Ovary (tissue), 9 donors: Measurements from ENCODE around the gene ANKZF1. TPM values are rescaled to one million over a fixed set of nuclear protein-coding genes. Genes with fewer than 3 reads are reported as not detected.

ENCODE experiments used
- DNase-seq, 5 donors: peaks; one replicate each; pipeline ENCODE4 v3.0.0-alpha.2; 2019 to 2020
- H3K27ac ChIP-seq, 2 donors: fragments of 200-600 bp; one replicate each; pipeline versions ENCODE4 v1.5.1 to v1.8.0; 2019 to 2022
- H3K27me3 ChIP-seq: fragments of 200-600 bp; one replicate; pipeline ENCODE4 v1.8.0; 2022
- H3K36me3 ChIP-seq: fragments of 200-600 bp; sonication (generic); one replicate; pipeline ENCODE4 v1.5.1; 2019
- H3K4me1 ChIP-seq: one replicate; pipeline ENCODE4 v1.8.1; 2013; ENCODE audit warnings: mild to moderate bottlenecking, moderate library complexity; ENCODE audit not compliant: insufficient read depth
- H3K4me3 ChIP-seq: fragments of 200-600 bp; sonication (generic); one replicate; pipeline ENCODE4 v1.5.1; 2017
- H3K9me3 ChIP-seq, 2 donors: fragments of 200-600 bp in 1 of 2; sonication (generic) in 1 of 2; one replicate each; pipeline versions ENCODE4 v1.5.1 to v1.8.1; 2013 to 2019; ENCODE audit warnings: mild to moderate bottlenecking in 1 of 2, moderate library complexity in 1 of 2
- EP300 ChIP-seq: sonication (generic); formaldehyde crosslinking; IDR thresholded peaks from one replicate; pipeline ENCODE4 v1.6.1; 2017; ENCODE audit warnings: antibody characterized with exemption
- POLR2A ChIP-seq: fragments of 450-650 bp; IDR thresholded peaks from one replicate; pipeline ENCODE4 v1.6.1; 2017; ENCODE audit warnings: antibody characterized with exemption, mild to moderate bottlenecking, moderate library complexity
- WGBS, 3 donors: extraction: QIAGEN DNeasy Blood & Tissue Kit in 1 of 3; methylation state at CpG; one replicate each; pipeline versions ENCODE4 v1.1.5 to v1.1.7; 2013 to 2017; 5-methylcytosine and 5-hydroxymethylcytosine counted together
- intact Hi-C, 4 donors: fragments of 100-400 bp; cut with DNase I; formaldehyde crosslinking; loops; one replicate each; pipeline versions ENCODE4 v1.11.0 to v1.15.1; 2022 to 2023
- polyA plus RNA-seq, 2 donors: library from polyadenylated mRNA; stranded (reverse); fragments of 200-250 nt in 1 of 2; fragments of 350-450 nt in 1 of 2; fragmentation: Illumina TruSeq in 1 of 2; extraction: RNeasy Lipid Tissue Mini Kit (QIAGEN cat#74804) in 1 of 2; gene quantifications; one replicate each; pipeline ENCODE4 v1.2.3, GENCODE V29; 2013 to 2014
- total RNA-seq, 7 donors: library from RNA; depleted of rRNA in 2 of 7; stranded (reverse); fragments of >200 nt in 2 of 7; fragmentation: NEBNext Ultra II Directional in 3 of 7; extraction: Animal tissue kit (Norgen Biotek cat#: 25700) in 3 of 7; gene quantifications; one replicate each; pipeline versions ENCODE4 v1.1.0 to v1.2.4, GENCODE V29; 2016 to 2023
- TF ChIP-seq, protein P1 (sequence below), 3 donors: fragments of 450-650 bp in 2 of 3; fragments of 200-600 bp in 1 of 3; IDR thresholded peaks; one replicate each; pipeline versions ENCODE4 v1.5.1 to v1.8.0; 2016 to 2022; ENCODE audit warnings: antibody characterized with exemption in 3 of 3, mild to moderate bottlenecking in 1 of 3
- donor health status: DM: no; HTN: no; CAD: no; lungs with moderate emphysema.
- donor health status: DM: no; HTN: no; CAD: no.
- donor health status: Bipolar disorder and iron deficiency.
- donor health status: DM: yes; HTN: yes; CAD: no.
- donor health status: DM: no; HTN: no; CAD: no.
- donor health status: DM: yes; HTN: yes; CAD: no.

Gene ANKZF1
- total and polyA plus RNA-seq, 9 donors = 33.1 to 60.2 (median 39.0) TPM

DNA sequence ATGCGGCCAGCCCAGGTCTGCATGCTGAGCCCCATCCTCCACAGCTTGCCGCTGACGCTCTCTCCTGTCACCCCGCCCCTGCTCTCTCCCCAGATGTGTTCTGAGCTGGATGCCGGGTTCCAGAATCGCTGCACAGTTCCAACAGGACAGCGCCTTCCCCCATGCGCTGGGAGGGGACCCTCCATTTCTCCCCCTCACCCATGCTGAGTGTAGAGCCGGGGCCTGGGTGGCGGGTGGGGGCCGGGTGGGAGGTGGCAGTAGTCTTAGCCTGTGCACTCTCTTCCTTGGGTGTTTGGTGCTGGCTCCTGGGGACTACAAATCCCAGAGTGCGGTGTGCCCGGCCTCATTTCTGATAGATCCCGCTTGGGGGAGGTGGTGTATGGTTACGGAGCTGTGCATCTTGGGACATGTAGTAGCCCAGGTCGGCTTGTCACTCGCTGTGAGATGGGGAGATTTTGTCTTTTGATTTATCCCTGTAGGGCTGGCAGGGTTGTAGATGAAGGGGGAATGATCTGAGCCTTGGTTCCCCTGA, 56.4 kb downstream of the ANKZF1 start:
- TF ChIP-seq POLR2A (no peak), EP300 (no peak)
- TF ChIP-seq, protein P1, sequence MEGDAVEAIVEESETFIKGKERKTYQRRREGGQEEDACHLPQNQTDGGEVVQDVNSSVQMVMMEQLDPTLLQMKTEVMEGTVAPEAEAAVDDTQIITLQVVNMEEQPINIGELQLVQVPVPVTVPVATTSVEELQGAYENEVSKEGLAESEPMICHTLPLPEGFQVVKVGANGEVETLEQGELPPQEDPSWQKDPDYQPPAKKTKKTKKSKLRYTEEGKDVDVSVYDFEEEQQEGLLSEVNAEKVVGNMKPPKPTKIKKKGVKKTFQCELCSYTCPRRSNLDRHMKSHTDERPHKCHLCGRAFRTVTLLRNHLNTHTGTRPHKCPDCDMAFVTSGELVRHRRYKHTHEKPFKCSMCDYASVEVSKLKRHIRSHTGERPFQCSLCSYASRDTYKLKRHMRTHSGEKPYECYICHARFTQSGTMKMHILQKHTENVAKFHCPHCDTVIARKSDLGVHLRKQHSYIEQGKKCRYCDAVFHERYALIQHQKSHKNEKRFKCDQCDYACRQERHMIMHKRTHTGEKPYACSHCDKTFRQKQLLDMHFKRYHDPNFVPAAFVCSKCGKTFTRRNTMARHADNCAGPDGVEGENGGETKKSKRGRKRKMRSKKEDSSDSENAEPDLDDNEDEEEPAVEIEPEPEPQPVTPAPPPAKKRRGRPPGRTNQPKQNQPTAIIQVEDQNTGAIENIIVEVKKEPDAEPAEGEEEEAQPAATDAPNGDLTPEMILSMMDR (IDR thresholded peaks at IDR 0.05) = no peak
- Histone ChIP-seq H3K9me3 (no peaks in the 10 kb centered on the region), H3K27ac (peak overlapping the region; percentile 71 to 90), H3K4me1 (peaks cover 11% of the 10 kb centered on the region), H3K4me3 (no peak overlapping the region), H3K36me3 (no peaks in the 10 kb centered on the region), H3K27me3 (no peaks in the 10 kb centered on the region)
- 43 to 59% (median 48%) methylated on average over 11 to 17 of the region's 17 CpGs for WGBS, 3 donors
- intact Hi-C loops = no loop called here
- peak; percentile 60 to 76 (median 70) for DNase-seq

Other genes with a start within 250 kb of the ANKZF1 start
- under 1 TPM in 2 of 7 donors, not detected in 5; 0.11 to 0.13 TPM for gene FEV, start 244.6 kb upstream of the ANKZF1 start, total RNA-seq
- gene FEV, start 244.6 kb upstream of the ANKZF1 start, polyA plus RNA-seq = not detected
- not detected for gene CRYBA2, start 236.4 kb upstream of the ANKZF1 start, total RNA-seq
- not detected for gene CRYBA2, start 236.4 kb upstream of the ANKZF1 start, polyA plus RNA-seq
- 10 to 100 TPM in 1 of 7 donors, 1 to 10 TPM in 1, under 1 TPM in 3, not detected in 2; 0.82 to 19.6 (median 0.95) TPM for gene CFAP65, start 188.3 kb upstream of the ANKZF1 start, total RNA-seq
- gene CFAP65, start 188.3 kb upstream of the ANKZF1 start, polyA plus RNA-seq = under 1 TPM in 1 of 2 donors, not detected in 1; 0.04 TPM
- gene IHH, start 168.9 kb upstream of the ANKZF1 start, total RNA-seq = under 1 TPM in 3 of 7 donors, not detected in 4; 0.15 to 0.80 (median 0.36) TPM
- gene IHH, start 168.9 kb upstream of the ANKZF1 start, polyA plus RNA-seq = 1 to 10 TPM in 1 of 2 donors, under 1 TPM in 1; 0.12 to 1.6 TPM
- gene NHEJ1, start 69.0 kb upstream of the ANKZF1 start, total RNA-seq = 10 to 100 TPM; 14.7 to 19.1 (median 17.1) TPM
- 10 to 100 TPM; 10.8 to 23.1 TPM for gene NHEJ1, start 69.0 kb upstream of the ANKZF1 start, polyA plus RNA-seq
- gene SLC23A3, start 59.8 kb upstream of the ANKZF1 start, total RNA-seq = 1 to 10 TPM in 6 of 7 donors, under 1 TPM in 1; 0.84 to 4.5 (median 1.7) TPM
- gene SLC23A3, start 59.8 kb upstream of the ANKZF1 start, polyA plus RNA-seq = 1 to 10 TPM in 1 of 2 donors, under 1 TPM in 1; 0.81 to 1.1 TPM
- gene CNPPD1, start 52.9 kb upstream of the ANKZF1 start, total RNA-seq = 10 to 100 TPM; 29.7 to 68.2 (median 62.8) TPM
- 10 to 100 TPM; 27.1 to 46.7 TPM for gene CNPPD1, start 52.9 kb upstream of the ANKZF1 start, polyA plus RNA-seq
- gene RETREG2, start 51.5 kb upstream of the ANKZF1 start, total RNA-seq = 100 to 1,000 TPM in 3 of 7 donors, 10 to 100 TPM in 4; 40.9 to 106 (median 95.6) TPM
- gene RETREG2, start 51.5 kb upstream of the ANKZF1 start, polyA plus RNA-seq = 100 to 1,000 TPM in 1 of 2 donors, 10 to 100 TPM in 1; 74.4 to 110 TPM
- gene ZFAND2B, start 23.0 kb upstream of the ANKZF1 start, total RNA-seq = 10 to 100 TPM; 22.4 to 45.6 (median 33.9) TPM
- 10 to 100 TPM; 14.3 to 31.1 TPM for gene ZFAND2B, start 23.0 kb upstream of the ANKZF1 start, polyA plus RNA-seq
- 10 to 100 TPM; 12.0 to 64.5 (median 37.2) TPM for gene ABCB6, start 10.8 kb upstream of the ANKZF1 start, total RNA-seq
- 10 to 100 TPM; 26.3 to 33.3 TPM for gene ABCB6, start 10.8 kb upstream of the ANKZF1 start, polyA plus RNA-seq
- 10 to 100 TPM; 22.6 to 44.6 (median 32.6) TPM for gene ATG9A, start 170 bp upstream of the ANKZF1 start, total RNA-seq
- gene ATG9A, start 170 bp upstream of the ANKZF1 start, polyA plus RNA-seq = 10 to 100 TPM; 29.7 to 46.3 TPM
- 10 to 100 TPM in 6 of 7 donors, 1 to 10 TPM in 1; 5.7 to 20.3 (median 13.9) TPM for gene GLB1L, start 15.6 kb downstream of the ANKZF1 start, total RNA-seq
- 10 to 100 TPM; 12.8 to 19.6 TPM for gene GLB1L, start 15.6 kb downstream of the ANKZF1 start, polyA plus RNA-seq
- 10 to 100 TPM; 12.4 to 24.8 (median 17.9) TPM for gene STK16, start 15.7 kb downstream of the ANKZF1 start, total RNA-seq
- gene STK16, start 15.7 kb downstream of the ANKZF1 start, polyA plus RNA-seq = 10 to 100 TPM; 19.1 to 29.4 TPM
- 10 to 100 TPM in 1 of 7 donors, 1 to 10 TPM in 1, under 1 TPM in 3, not detected in 2; 0.27 to 13.2 (median 0.83) TPM for gene TUBA4B, start 23.4 kb downstream of the ANKZF1 start, total RNA-seq
- gene TUBA4B, start 23.4 kb downstream of the ANKZF1 start, polyA plus RNA-seq = under 1 TPM; 0.18 to 0.34 TPM
- gene TUBA4A, start 24.1 kb downstream of the ANKZF1 start, total RNA-seq = 10 to 100 TPM in 6 of 7 donors, 1 to 10 TPM in 1; 8.4 to 53.6 (median 16.5) TPM
- 10 to 100 TPM in 1 of 2 donors, 1 to 10 TPM in 1; 7.9 to 42.2 TPM for gene TUBA4A, start 24.1 kb downstream of the ANKZF1 start, polyA plus RNA-seq
- gene DNAJB2, start 49.6 kb downstream of the ANKZF1 start, total RNA-seq = 100 to 1,000 TPM in 1 of 7 donors, 10 to 100 TPM in 6; 34.0 to 101 (median 85.7) TPM
- 10 to 100 TPM; 77.9 to 87.5 TPM for gene DNAJB2, start 49.6 kb downstream of the ANKZF1 start, polyA plus RNA-seq
- gene PTPRN, start 79.6 kb downstream of the ANKZF1 start, total RNA-seq = 1 to 10 TPM in 3 of 7 donors, under 1 TPM in 3, not detected in 1; 0.12 to 2.3 (median 0.82) TPM
- 1 to 10 TPM in 1 of 2 donors, under 1 TPM in 1; 0.08 to 1.3 TPM for gene PTPRN, start 79.6 kb downstream of the ANKZF1 start, polyA plus RNA-seq
- not detected for gene RESP18, start 102.9 kb downstream of the ANKZF1 start, total RNA-seq
- not detected for gene RESP18, start 102.9 kb downstream of the ANKZF1 start, polyA plus RNA-seq
- 10 to 100 TPM; 34.7 to 72.9 (median 66.4) TPM for gene DNPEP, start 158.1 kb downstream of the ANKZF1 start, total RNA-seq
- 10 to 100 TPM; 23.4 to 54.2 TPM for gene DNPEP, start 158.1 kb downstream of the ANKZF1 start, polyA plus RNA-seq
- 1,000 to 10,000 TPM in 1 of 7 donors, 100 to 1,000 TPM in 4, 10 to 100 TPM in 2; 86.5 to 1,061 (median 184) TPM for gene DES, start 188.6 kb downstream of the ANKZF1 start, total RNA-seq
- gene DES, start 188.6 kb downstream of the ANKZF1 start, polyA plus RNA-seq = 100 to 1,000 TPM; 149 to 642 TPM
- gene SPEG, start 205.0 kb downstream of the ANKZF1 start, total RNA-seq = 10 to 100 TPM; 13.9 to 79.7 (median 29.6) TPM
- 10 to 100 TPM in 1 of 2 donors, 1 to 10 TPM in 1; 9.9 to 31.4 TPM for gene SPEG, start 205.0 kb downstream of the ANKZF1 start, polyA plus RNA-seq